CD14-positive monocyte (primary cell): Measurements from ENCODE around the gene VIM. TPM values are rescaled to one million over a fixed set of nuclear protein-coding genes. Genes with fewer than 3 reads are reported as not detected.

Experiments
- DNase-seq, 3 donors: peaks; one replicate each; pipeline ENCODE4 v3.0.0-alpha.2; 2011 to 2022
- H2AFZ ChIP-seq: 2 replicates; pipeline ENCODE4 v1.6.0; 2012; ENCODE audit warnings: mild to moderate bottlenecking, low read depth, low read length, inconsistent platforms; ENCODE audit not compliant: insufficient read depth, poor library complexity, severe bottlenecking
- H3K27ac ChIP-seq, 2 donors: 1 replicate in 1 of 2; 2 replicates in 1 of 2; pipeline ENCODE4 v1.5.1; 2012 to 2013; ENCODE audit warnings: low read length in 2 of 2, control low read depth in 1 of 2, inconsistent platforms in 1 of 2, low read depth in 1 of 2, mild to moderate bottlenecking in 1 of 2
- H3K27me3 ChIP-seq, 2 donors: one replicate each; pipeline versions ENCODE4 v1.6.0 to v1.6.1; 2011 to 2013; ENCODE audit warnings: low read length in 2 of 2; ENCODE audit not compliant: control insufficient read depth in 2 of 2, insufficient read depth in 2 of 2
- H3K36me3 ChIP-seq, 2 donors: replicated peaks in 1 of 2; 1 replicate in 1 of 2; 2 replicates in 1 of 2; pipeline versions ENCODE4 v1.5.1 to v1.6.1; 2012 to 2013; ENCODE audit warnings: low read length in 2 of 2, control low read depth in 1 of 2, inconsistent platforms in 1 of 2, mild to moderate bottlenecking in 1 of 2; ENCODE audit not compliant: insufficient read depth in 2 of 2, control insufficient read depth in 1 of 2
- H3K4me1 ChIP-seq, 2 donors: 1 replicate in 1 of 2; 2 replicates in 1 of 2; pipeline versions ENCODE4 v1.5.1 to v1.6.1; 2012 to 2013; ENCODE audit warnings: low read length in 2 of 2, control low read depth in 1 of 2, inconsistent platforms in 1 of 2, mild to moderate bottlenecking in 1 of 2, moderate library complexity in 1 of 2; ENCODE audit not compliant: insufficient read depth in 2 of 2, control insufficient read depth in 1 of 2
- H3K4me2 ChIP-seq: replicated peaks from 2 replicates; pipeline ENCODE3; 2012; ENCODE audit warnings: low read length, moderate library complexity, mild to moderate bottlenecking; ENCODE audit not compliant: poor library complexity, severe bottlenecking; ENCODE audit errors: extremely low read depth
- H3K4me3 ChIP-seq, 3 experiments: fragments of 200-600 bp in 1 of 3; sonication (generic) in 1 of 3; replicated peaks in 1 of 3; 1 replicate in 2 of 3; 2 replicates in 1 of 3; pipeline ENCODE4 v1.5.1; 2011 to 2013; ENCODE audit warnings: low read length in 3 of 3, mild to moderate bottlenecking in 3 of 3, control low read depth in 2 of 3, low read depth in 2 of 3, inconsistent platforms in 1 of 3, moderate library complexity in 1 of 3
- H3K79me2 ChIP-seq: 2 replicates; pipeline ENCODE4 v1.6.0; 2012; ENCODE audit warnings: mild to moderate bottlenecking, control low read depth, inconsistent platforms, low read length, moderate library complexity; ENCODE audit not compliant: insufficient read depth
- H3K9ac ChIP-seq: 2 replicates; pipeline ENCODE4 v1.6.0; 2017; ENCODE audit warnings: low read length, mild to moderate bottlenecking; ENCODE audit not compliant: insufficient read depth, poor library complexity, severe bottlenecking
- H3K9me3 ChIP-seq, 2 donors: replicated peaks in 1 of 2; 1 replicate in 1 of 2; 2 replicates in 1 of 2; pipeline versions ENCODE4 v1.5.1 to v1.6.1; 2012 to 2013; ENCODE audit warnings: low read length in 2 of 2, control low read depth in 1 of 2; ENCODE audit not compliant: control insufficient read depth in 1 of 2, insufficient read depth in 1 of 2
- H4K20me1 ChIP-seq: 2 replicates; pipeline ENCODE4 v1.6.0; 2012; ENCODE audit warnings: mild to moderate bottlenecking, low read length, control low read depth, moderate library complexity; ENCODE audit not compliant: insufficient read depth
- H3K27ac Mint-ChIP-seq, 7 donors: one replicate each; pipeline ENCODE4 v1.8.0; 2020; ENCODE audit warnings: mild to moderate bottlenecking in 7 of 7, mixed read lengths in 7 of 7, moderate library complexity in 6 of 7, inconsistent platforms in 2 of 7
- H3K27me3 Mint-ChIP-seq, 3 donors: one replicate each; pipeline ENCODE4 v1.8.0; 2021 to 2022; ENCODE audit warnings: low read depth in 3 of 3, mild to moderate bottlenecking in 3 of 3, mixed read lengths in 3 of 3, moderate library complexity in 3 of 3, inconsistent platforms in 1 of 3
- H3K36me3 Mint-ChIP-seq, 2 donors: one replicate each; pipeline ENCODE4 v1.8.0; 2020; ENCODE audit warnings: mixed read lengths in 2 of 2, inconsistent platforms in 1 of 2, mild to moderate bottlenecking in 1 of 2
- H3K4me1 Mint-ChIP-seq: one replicate; pipeline ENCODE4 v1.8.0; 2020; ENCODE audit warnings: mild to moderate bottlenecking, mixed read lengths
- H3K4me3 Mint-ChIP-seq, 2 donors: one replicate each; pipeline ENCODE4 v1.8.0; 2020; ENCODE audit warnings: mild to moderate bottlenecking in 2 of 2, mixed read lengths in 2 of 2, moderate library complexity in 1 of 2
- H3K9me3 Mint-ChIP-seq, 7 donors: one replicate each; pipeline ENCODE4 v1.8.0; 2020 to 2022; ENCODE audit warnings: mixed read lengths in 7 of 7, mild to moderate bottlenecking in 6 of 7, moderate library complexity in 6 of 7, inconsistent platforms in 2 of 7
- WGBS: methylation state at CpG from one replicate; pipeline ENCODE4 v1.1.5; 2013; ENCODE audit warnings: missing lambda C conversion rate; ENCODE audit not compliant: insufficient coverage; 5-methylcytosine and 5-hydroxymethylcytosine counted together
- intact Hi-C, 2 donors: fragments of 100-400 bp; cut with micrococcal nuclease; formaldehyde crosslinking; loops; one replicate each; pipeline versions ENCODE4 v1.15.0 to v1.15.1; 2023
- polyA plus RNA-seq, 3 donors: library from polyadenylated mRNA; depleted of rRNA in 1 of 3; unstranded in 2 of 3; stranded (reverse) in 1 of 3; fragments of 300-500 nt in 2 of 3; fragments of >200 nt in 1 of 3; fragmentation: Illumina TruSeq in 2 of 3; gene quantifications; 1 replicate in 2 of 3; 2 replicates in 1 of 3; pipeline ENCODE4 v1.2.3, GENCODE V29; 2012 to 2021
- TF ChIP-seq, protein P1 (sequence below): fragments of 200-600 bp; IDR thresholded peaks from one replicate; pipeline ENCODE4 v1.8.0; 2022; ENCODE audit warnings: antibody characterized with exemption, mild to moderate bottlenecking

VIM gene
- polyA plus RNA-seq, 3 donors, result 697 to 4,055 (median 932) TPM

DNA sequence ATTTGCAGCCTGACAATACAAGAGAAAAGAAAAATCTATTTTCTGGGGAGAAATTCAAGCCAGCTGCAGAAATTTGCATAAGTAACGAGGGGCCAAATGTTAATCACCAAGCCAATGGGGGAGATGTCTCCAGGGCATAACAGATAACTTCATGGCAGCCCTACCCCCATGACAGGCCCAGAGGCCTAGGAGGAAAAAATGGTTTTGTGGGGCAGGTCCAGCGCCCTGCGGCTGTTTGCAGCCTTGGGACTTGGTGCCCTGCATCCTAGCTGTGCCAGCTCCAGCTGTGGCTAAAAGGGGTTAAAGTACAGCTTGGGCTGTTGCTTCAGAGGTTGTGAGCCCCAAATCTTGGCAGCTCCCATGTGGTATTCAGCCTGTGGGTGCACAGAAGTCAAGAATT lies 54.3 kb downstream of the VIM start:
- Histone ChIP-seq H3K36me3 (no peaks in the 10 kb centered on the region), H3K9ac (no peak overlapping the region), H4K20me1 (no peaks in the 10 kb centered on the region), H3K27ac (no peak overlapping the region), H3K4me2 (no peak overlapping the region), H3K27me3 (no peaks in the 10 kb centered on the region), H3K79me2 (no peaks in the 10 kb centered on the region), H2AFZ (no peak overlapping the region), H3K4me1 (no peaks in the 10 kb centered on the region), H3K4me3 (no peak overlapping the region), H3K9me3 (peaks cover 11 to 14% of the 10 kb centered on the region in 2 donors)
- no peaks in the 10 kb centered on the region for H3K36me3 Mint-ChIP-seq
- H3K27ac Mint-ChIP-seq, result no peak overlapping the region
- intact Hi-C loops, result no loop called here
- no peaks in the 10 kb centered on the region for H3K4me1 Mint-ChIP-seq
- peaks cover 9 to 26% (median 19%) of the 10 kb centered on the region in 7 donors for H3K9me3 Mint-ChIP-seq
- 100% methylated on average over 1 of the region's 3 CpGs for WGBS
- no peak overlapping the region for H3K4me3 Mint-ChIP-seq
- peaks cover 0 to 2% (median under 1%) of the 10 kb centered on the region in 3 donors for H3K27me3 Mint-ChIP-seq
- TF ChIP-seq, protein P1, sequence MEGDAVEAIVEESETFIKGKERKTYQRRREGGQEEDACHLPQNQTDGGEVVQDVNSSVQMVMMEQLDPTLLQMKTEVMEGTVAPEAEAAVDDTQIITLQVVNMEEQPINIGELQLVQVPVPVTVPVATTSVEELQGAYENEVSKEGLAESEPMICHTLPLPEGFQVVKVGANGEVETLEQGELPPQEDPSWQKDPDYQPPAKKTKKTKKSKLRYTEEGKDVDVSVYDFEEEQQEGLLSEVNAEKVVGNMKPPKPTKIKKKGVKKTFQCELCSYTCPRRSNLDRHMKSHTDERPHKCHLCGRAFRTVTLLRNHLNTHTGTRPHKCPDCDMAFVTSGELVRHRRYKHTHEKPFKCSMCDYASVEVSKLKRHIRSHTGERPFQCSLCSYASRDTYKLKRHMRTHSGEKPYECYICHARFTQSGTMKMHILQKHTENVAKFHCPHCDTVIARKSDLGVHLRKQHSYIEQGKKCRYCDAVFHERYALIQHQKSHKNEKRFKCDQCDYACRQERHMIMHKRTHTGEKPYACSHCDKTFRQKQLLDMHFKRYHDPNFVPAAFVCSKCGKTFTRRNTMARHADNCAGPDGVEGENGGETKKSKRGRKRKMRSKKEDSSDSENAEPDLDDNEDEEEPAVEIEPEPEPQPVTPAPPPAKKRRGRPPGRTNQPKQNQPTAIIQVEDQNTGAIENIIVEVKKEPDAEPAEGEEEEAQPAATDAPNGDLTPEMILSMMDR, result no peak
- no peak for DNase-seq

DNA sequence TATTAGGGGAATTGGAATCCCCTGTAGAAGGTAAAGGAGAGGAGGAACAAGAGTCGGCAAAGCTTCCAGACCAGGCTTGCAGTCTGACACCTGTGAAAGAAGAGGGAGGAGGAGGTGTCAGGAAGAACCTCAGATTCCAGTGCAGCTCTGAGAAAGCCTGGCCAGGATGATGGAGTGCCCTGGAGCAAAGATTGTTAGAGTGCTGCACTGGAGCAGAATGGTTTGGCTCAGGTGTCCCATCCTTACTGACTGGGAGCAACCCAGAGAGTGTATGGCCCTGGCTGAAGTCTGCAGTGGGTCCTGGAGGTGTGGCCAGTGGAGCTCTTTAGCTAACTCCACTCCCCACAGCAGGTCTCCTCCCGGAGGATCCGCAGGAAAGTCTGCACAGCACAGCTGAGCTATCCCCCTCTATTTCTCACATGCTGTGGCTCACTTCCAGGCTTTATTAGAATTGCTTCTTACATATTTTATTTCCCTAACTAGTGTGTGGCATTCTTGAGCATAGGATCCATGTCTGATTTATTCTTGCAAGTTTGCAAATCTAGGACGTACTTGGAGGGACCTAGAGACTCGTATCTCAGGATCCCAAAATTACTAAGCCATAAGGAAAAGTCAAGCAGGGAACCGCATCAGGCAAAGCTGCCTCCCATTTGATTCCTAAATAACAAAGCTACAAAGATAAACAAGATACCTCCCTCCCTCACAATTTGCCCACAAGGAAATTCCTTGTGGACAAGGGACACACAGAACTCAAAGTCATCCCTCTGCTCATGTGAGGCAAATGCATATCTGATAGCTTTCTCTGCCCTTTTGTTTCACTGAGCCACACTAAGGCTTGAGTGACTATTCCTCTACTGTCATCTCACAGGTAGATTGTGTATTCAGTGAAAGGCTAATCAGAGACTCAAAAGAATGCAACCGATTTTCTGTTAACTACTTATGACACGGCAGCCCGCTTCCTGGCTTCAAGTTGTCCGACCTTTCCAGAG lies 58.8 kb downstream of the VIM start:
- H2AFZ ChIP-seq, result no peak overlapping the region
- no peak overlapping the region for H3K27ac Mint-ChIP-seq
- H3K27me3 Mint-ChIP-seq, result peaks cover 6 to 21% (median 8%) of the 10 kb centered on the region in 3 donors
- H3K36me3 Mint-ChIP-seq, result no peaks in the 10 kb centered on the region
- H3K9ac ChIP-seq, result no peak overlapping the region
- H4K20me1 ChIP-seq, result no peaks in the 10 kb centered on the region
- no peaks in the 10 kb centered on the region for H3K4me1 ChIP-seq
- no peak overlapping the region for H3K4me2 ChIP-seq
- intact Hi-C loops, result no loop called here
- TF ChIP-seq, protein P1, result no peak
- H3K4me3 Mint-ChIP-seq, result no peak overlapping the region
- no peak overlapping the region for H3K4me3 ChIP-seq
- peaks cover 0 to 2% of the 10 kb centered on the region in 2 donors for H3K27me3 ChIP-seq
- WGBS, result 98% methylated on average over 9 of the region's 10 CpGs
- H3K79me2 ChIP-seq, result no peaks in the 10 kb centered on the region
- H3K36me3 ChIP-seq, result no peaks in the 10 kb centered on the region
- DNase-seq, result no peak
- H3K4me1 Mint-ChIP-seq, result no peaks in the 10 kb centered on the region
- H3K9me3 ChIP-seq, result peaks cover 8 to 10% of the 10 kb centered on the region in 2 donors
- H3K9me3 Mint-ChIP-seq, result peaks cover 4 to 12% (median 11%) of the 10 kb centered on the region in 7 donors
- H3K27ac ChIP-seq, result no peak overlapping the region

Other genes starting within 250 kb of the VIM start
- gene CUBN, start 98.4 kb upstream of the VIM start, polyA plus RNA-seq, result under 1 TPM in 1 of 3 donors, not detected in 2; 0.95 TPM
- 1 to 10 TPM; 3.1 to 6.6 (median 5.0) TPM for gene TRDMT1, start 26.6 kb upstream of the VIM start, polyA plus RNA-seq
- gene ST8SIA6, start 226.4 kb downstream of the VIM start, polyA plus RNA-seq, result under 1 TPM in 1 of 3 donors, not detected in 2; 0.11 TPM